Left ventricle myocardium inferior (tissue), 1 donor: Measurements from ENCODE around the gene PIK3R5. TPM values are rescaled to one million over a fixed set of nuclear protein-coding genes. Genes with fewer than 3 reads are reported as not detected.

Experiments
- DNase-seq: peaks from one replicate; pipeline ENCODE4 v3.0.0-alpha.2; 2020
- H3K27ac ChIP-seq: fragments of 200-600 bp; replicated peaks from 2 replicates; pipeline ENCODE4 v1.8.0; 2021
- H3K27me3 ChIP-seq: fragments of 200-600 bp; 2 replicates; pipeline ENCODE4 v1.8.0; 2021; ENCODE audit warnings: low read depth
- H3K36me3 ChIP-seq: fragments of 200-600 bp; 2 replicates; pipeline ENCODE4 v1.8.0; 2021
- H3K4me1 ChIP-seq: fragments of 200-600 bp; 2 replicates; pipeline ENCODE4 v1.8.0; 2021
- H3K4me3 ChIP-seq: fragments of 200-600 bp; 2 replicates; pipeline ENCODE4 v1.8.0; 2021; ENCODE audit warnings: mild to moderate bottlenecking, moderate library complexity
- H3K9me3 ChIP-seq: fragments of 200-600 bp; replicated peaks from 2 replicates; pipeline ENCODE4 v1.8.0; 2021
- intact Hi-C: fragments of 100-400 bp; cut with micrococcal nuclease; formaldehyde crosslinking; loops from one replicate; pipeline ENCODE4 v1.11.0; 2022
- total RNA-seq: library from RNA; stranded (reverse); fragmentation: NEBNext Ultra II Directional; extraction: Animal tissue kit (Norgen Biotek cat#: 25700); gene quantifications from one replicate; pipeline ENCODE4 v1.2.1, GENCODE V29; 2021
- TF ChIP-seq, protein P1 (sequence below): fragments of 200-600 bp; IDR thresholded peaks from 2 replicates; pipeline ENCODE4 v1.8.0; 2021; ENCODE audit warnings: antibody characterized with exemption, mild to moderate bottlenecking, borderline replicate concordance
- donor health status: DM: no; HTN: yes; CAD: no; lungs with severe emphysema.

PIK3R5 gene
- total RNA-seq, 1 donor from 2014 or later = 2.7 TPM

DNA sequence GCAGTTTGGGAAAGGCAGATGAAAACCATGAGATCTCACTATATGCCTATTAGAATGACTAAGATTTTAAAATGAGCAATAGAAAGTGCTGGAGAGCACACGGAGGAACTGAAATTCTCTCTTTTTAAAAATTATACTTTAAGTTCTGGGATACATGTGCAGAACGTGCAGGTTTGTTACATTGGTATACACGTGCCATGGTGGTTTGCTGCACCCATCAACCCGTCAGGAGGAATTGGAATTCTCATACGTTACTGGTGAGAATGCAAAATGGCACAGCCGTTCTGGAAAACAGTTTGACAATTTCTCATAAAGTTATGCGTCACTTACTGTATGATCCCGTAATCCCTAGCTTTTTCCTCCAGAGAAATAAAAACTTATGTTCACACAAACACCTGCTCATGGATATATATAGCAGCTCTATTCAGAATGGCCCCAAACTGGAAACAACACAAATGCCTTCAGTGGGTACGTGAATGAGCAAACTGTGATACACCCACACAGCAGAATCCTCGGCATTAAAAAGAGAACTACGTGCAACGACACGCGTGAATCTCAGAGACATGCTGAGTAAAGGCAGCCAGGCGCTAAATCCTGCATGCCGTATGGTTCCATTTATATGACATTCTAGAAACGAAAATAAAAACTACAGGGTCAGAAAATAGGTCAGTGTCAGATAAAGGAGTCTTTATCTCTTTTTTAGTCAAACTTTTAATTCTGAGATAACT is 109.9 kb downstream of the PIK3R5 start:
- Histone ChIP-seq H3K27ac (no peak overlapping the region), H3K4me1 (peaks cover 30% of the 10 kb centered on the region), H3K27me3 (no peaks in the 10 kb centered on the region), H3K4me3 (no peak overlapping the region), H3K36me3 (no peaks in the 10 kb centered on the region), H3K9me3 (no peaks in the 10 kb centered on the region)
- DNase-seq = no peak
- TF ChIP-seq, protein P1, sequence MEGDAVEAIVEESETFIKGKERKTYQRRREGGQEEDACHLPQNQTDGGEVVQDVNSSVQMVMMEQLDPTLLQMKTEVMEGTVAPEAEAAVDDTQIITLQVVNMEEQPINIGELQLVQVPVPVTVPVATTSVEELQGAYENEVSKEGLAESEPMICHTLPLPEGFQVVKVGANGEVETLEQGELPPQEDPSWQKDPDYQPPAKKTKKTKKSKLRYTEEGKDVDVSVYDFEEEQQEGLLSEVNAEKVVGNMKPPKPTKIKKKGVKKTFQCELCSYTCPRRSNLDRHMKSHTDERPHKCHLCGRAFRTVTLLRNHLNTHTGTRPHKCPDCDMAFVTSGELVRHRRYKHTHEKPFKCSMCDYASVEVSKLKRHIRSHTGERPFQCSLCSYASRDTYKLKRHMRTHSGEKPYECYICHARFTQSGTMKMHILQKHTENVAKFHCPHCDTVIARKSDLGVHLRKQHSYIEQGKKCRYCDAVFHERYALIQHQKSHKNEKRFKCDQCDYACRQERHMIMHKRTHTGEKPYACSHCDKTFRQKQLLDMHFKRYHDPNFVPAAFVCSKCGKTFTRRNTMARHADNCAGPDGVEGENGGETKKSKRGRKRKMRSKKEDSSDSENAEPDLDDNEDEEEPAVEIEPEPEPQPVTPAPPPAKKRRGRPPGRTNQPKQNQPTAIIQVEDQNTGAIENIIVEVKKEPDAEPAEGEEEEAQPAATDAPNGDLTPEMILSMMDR = no peak
- intact Hi-C loops = no loop called here

DNA sequence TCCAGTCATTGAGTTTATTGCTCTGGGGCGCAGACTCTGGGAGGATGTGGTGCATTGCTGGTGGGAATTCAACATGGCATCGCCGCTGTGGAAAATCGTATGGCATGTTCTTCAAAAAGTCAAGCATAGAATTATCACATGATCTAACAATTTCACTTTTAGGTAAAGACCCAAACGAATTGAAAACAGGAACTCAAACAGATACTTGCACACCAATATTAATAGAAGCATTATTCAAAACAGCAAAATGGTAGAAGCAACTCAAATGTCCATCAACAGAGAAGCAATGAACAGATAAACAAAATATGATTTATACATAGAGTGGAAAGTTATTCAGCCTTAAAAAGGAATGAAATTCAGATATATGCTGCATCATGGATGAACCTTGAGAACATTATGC is 113.9 kb downstream of the PIK3R5 start:
- no peaks in the 10 kb centered on the region for H3K27me3 ChIP-seq
- no peaks in the 10 kb centered on the region for H3K9me3 ChIP-seq
- intact Hi-C loops = no loop called here
- H3K4me1 ChIP-seq = peaks cover 22% of the 10 kb centered on the region
- no peak for DNase-seq
- H3K4me3 ChIP-seq = no peak overlapping the region
- TF ChIP-seq, protein P1 = no peak
- H3K36me3 ChIP-seq = no peaks in the 10 kb centered on the region
- H3K27ac ChIP-seq = no peak overlapping the region

DNA sequence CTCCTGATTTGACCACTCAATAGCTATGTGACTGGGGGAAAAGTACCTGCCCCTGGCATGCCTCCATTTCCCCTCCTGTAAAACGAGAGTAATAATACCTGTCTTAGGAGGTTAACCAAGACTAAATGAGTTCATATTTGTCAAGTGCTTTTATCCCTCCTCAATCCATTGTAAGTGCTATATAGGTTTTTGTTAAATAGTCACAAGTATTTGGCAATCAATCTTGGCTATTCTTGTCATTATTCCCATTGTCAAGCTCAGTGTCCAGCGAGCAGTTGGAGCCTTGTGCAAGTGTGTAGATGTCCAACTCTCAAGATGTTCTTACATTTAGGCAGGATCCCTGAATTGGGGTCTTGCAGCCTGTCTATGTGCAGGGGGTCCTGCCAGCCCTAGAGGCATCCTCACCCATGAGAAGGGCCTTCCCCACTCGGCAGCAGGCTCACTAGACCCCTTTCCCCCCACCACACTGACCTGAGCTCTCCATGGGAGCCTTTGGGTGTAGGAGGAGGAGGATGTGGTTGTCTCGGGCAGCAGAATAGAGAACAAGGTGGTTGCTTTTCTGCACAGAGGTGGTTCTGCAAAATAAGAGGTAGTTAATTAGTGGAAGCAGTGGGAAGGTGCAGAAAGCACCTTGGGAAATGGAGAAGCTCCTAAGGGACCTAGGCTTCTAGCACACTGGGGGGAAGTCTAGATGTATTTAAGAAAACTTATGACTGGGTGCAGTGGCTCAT is 116.0 kb downstream of the PIK3R5 start:
- intact Hi-C loops = no loop called here
- Histone ChIP-seq H3K27ac (no peak overlapping the region), H3K4me1 (peaks cover 28% of the 10 kb centered on the region), H3K4me3 (no peak overlapping the region), H3K9me3 (no peaks in the 10 kb centered on the region), H3K27me3 (no peaks in the 10 kb centered on the region), H3K36me3 (no peaks in the 10 kb centered on the region)
- TF ChIP-seq, protein P1 = no peak
- no peak for DNase-seq

DNA sequence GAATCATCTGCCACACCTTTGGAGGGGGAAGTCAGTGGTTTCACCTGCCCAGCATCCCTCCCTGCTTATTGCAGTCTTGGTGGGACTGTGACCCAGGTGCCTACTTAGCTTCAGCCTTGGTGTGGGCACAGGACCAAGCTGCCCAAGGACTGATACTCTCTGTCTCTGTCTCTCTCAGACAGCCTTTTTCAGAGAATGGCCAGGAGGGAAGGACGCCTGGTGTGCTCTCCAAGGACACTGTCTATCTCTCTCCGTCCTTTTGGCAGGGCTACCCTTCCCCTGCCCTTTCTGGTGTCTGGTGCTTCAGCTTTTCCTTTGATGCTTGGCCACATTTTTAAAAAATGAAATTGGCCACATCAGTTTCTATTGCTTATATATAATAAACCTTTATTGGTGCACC is 117.6 kb downstream of the PIK3R5 start:
- no peaks in the 10 kb centered on the region for H3K36me3 ChIP-seq

DNA sequence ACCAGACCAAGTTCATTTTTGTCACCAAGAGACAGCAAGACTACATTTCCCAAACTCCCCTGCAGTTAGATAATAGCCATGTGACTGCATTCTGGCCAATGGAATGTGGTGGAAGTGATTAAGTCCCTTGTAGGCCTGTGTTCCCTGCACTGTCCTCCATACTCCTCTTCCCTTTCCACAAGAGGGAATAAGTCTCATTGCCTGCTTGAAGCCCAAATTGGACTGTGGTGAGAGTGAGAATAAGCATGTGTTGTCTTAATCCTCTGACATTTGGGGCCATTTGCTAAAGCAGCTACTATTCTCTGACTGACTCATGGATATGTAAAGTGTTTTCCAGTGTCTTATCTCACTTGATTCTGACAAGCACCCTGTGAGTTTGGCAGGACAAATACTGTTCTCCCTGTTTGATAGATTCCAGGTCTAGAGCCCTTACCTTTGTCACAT is 118.7 kb downstream of the PIK3R5 start:
- Histone ChIP-seq H3K27ac (peak overlapping the region; percentile 92), H3K4me1 (peaks cover 28% of the 10 kb centered on the region), H3K4me3 (no peak overlapping the region), H3K36me3 (no peaks in the 10 kb centered on the region), H3K9me3 (no peaks in the 10 kb centered on the region), H3K27me3 (no peaks in the 10 kb centered on the region)
- intact Hi-C loops = no loop called here
- TF ChIP-seq, protein P1 = no peak
- no peak for DNase-seq

More for the DNA sequence above, 117.6 kb downstream of the PIK3R5 start:
- Histone ChIP-seq H3K4me1 (peaks cover 28% of the 10 kb centered on the region), H3K4me3 (no peak overlapping the region), H3K9me3 (no peaks in the 10 kb centered on the region), H3K27ac (peak overlapping the region; percentile 92), H3K27me3 (no peaks in the 10 kb centered on the region)
- intact Hi-C loops = no loop called here
- no peak for DNase-seq
- TF ChIP-seq, protein P1 = no peak
